ENCODE measurements around the gene SLC5A10. TPM values are rescaled to one million over a fixed set of nuclear protein-coding genes. Genes with fewer than 3 reads are reported as not detected.
"Not testable (repeated sequence)": the region's sequence is repeated elsewhere in the genome, so short reads cannot be mapped to it uniquely, and the experiment has no call there.

The SLC5A10 gene
- total RNA-seq, 2 donors from 2014 or later = not detected

- intact Hi-C loops (cut with DNase I) = no loop called here
These were observed 13.3 kb upstream of the SLC5A10 start for GRCh38 chr17:18938692-18939023.

GRCh38 chr17:18944646-18945045 is 7.3 kb upstream of the SLC5A10 start:
- intact Hi-C loops (cut with DNase I) = no loop called here
- no peak for DNase-seq (ENCODE audit: low spot score)

More at GRCh38 chr17:18938692-18939023, 13.3 kb upstream of the SLC5A10 start:
- no peak for DNase-seq (ENCODE audit: low spot score)

GRCh38 chr17:18946536-18946935 is 5.4 kb upstream of the SLC5A10 start:
- intact Hi-C loops (cut with DNase I) = no loop called here

GRCh38 chr17:18947866-18948265 is 4.1 kb upstream of the SLC5A10 start:
- intact Hi-C loops (cut with DNase I) = no loop called here
- peak; percentile 49 for DNase-seq (ENCODE audit: low spot score)

More at GRCh38 chr17:18946536-18946935, 5.4 kb upstream of the SLC5A10 start:
- no peak for DNase-seq (ENCODE audit: low spot score)

GRCh38 chr17:18948476-18949006 is 3.4 kb upstream of the SLC5A10 start:
- intact Hi-C loops (cut with DNase I) = no loop called here
- peak; percentile 55 for DNase-seq (ENCODE audit: low spot score)

- peak; percentile 60 for DNase-seq (ENCODE audit: low spot score)
- intact Hi-C loops (cut with DNase I) = no loop called here
These were observed 2.4 kb upstream of the SLC5A10 start for GRCh38 chr17:18949566-18949965.

DNA sequence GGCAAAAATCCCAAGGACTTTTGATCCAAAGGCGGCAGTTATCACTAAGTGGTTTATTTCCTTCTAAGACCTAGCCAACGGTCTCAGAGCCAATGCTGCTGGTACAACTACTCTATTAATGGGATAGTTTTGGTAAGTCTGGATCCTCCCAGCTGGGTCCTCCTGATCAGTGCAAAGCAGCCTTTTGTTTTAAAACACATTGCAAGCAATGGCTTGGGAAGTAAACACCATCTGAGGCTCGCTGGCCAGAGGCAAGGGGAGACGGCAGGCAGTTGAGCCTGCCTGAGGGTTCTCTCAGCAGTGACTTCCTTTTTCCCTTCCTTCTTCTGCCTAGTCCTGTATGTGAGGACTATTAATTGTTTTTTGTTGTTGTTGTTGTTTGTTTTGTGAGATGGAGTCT is 1.6 kb upstream of the SLC5A10 start:
- intact Hi-C loops (cut with DNase I) = no loop called here
- no peak for DNase-seq (ENCODE audit: low spot score)

DNA sequence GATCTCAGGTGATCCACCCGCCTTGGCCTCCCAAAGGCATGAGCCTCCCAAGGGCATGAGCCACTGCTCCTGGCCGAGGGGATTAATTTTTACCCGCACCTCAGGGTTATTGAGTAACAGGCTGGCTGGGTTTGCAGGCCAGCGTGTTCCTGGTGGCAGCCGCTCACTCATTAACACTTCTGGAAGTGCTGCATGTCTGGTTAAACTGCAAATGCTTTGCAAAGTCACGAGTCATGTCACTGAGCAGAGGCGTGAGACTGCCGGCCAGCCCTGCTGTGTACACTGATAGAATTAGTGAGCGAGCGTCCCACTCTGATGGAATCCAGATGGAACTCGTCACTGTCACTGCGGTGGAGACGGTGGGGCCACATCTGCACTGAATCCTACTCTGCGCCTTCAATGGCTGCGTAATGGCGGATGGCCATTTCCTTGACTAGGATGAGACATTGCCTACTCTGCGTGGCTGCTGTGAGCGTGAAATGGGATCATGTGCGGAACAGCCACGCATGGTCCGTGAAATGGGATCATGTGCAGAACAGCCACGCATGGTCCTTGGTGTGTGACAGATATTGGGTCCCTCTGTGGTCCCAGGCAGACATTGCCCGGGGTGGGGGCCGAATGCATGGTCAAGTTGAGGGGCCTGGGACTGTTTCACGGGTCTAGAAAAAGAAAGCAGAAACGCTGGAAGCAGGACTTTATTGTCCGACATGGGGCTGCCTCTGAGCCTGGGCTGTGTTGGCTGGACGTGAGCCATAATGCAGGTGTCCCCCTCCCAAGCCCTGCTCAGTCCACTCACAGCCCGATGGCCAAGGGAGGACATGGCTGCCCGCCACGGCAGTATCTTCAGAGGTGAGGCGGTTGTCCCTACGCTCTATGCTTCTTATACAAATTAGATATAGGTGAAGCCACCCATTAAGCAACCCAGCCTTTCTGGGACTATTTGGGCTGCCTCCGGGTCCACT is 740 bp upstream of the SLC5A10 start:
- peak; percentile 70 for DNase-seq (ENCODE audit: low spot score)
- intact Hi-C loops (cut with DNase I) = no loop called here

- peak; percentile 11 for DNase-seq (ENCODE audit: low spot score)
- intact Hi-C loops (cut with DNase I) = no loop called here
These were observed 1.3 kb downstream of the SLC5A10 start for GRCh38 chr17:18953231-18953728.

GRCh38 chr17:18954321-18954720 is 2.4 kb downstream of the SLC5A10 start:
- peak; percentile 61 for DNase-seq (ENCODE audit: low spot score)
- intact Hi-C loops (cut with DNase I) = no loop called here

DNA sequence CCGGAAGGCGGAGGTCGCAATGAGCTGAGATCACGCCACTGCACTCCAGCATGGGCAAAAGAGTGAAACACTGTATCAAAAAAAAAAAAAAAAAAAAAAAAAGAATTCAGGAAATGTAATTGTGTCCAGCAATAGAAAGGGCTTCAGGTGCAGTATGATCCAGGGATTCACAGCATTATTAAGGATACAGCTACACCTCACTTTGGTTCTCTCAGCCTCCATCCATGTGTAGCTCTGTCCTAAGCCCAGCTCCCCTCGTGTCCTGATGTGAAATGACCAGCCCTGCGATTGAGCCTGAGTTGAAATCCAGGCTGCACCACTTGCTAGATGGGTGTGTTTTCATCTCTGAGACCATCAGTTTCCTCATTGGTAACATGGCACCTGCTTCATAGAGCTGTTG is 3.0 kb downstream of the SLC5A10 start:
- DNase-seq (ENCODE audit: low spot score) = peak; percentile 28
- intact Hi-C loops (cut with DNase I) = no loop called here

DNA sequence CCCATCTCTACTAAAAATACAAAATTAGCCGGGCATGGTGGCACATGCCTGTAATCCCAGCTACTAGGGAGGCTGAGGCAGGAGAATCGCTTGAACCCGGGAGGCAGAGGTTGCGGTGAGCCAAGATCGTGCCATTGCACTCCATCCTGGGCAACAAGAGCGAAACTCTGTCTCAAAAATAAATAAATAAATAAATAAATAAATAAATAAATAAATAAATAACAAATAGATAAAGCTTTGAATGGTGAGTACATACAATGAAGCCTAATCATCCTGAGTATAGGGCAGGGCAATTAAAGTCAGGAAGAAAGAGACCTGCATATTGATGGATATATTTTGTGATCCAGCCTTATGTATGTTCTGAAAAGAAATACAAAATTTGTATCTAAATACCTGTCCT is 4.1 kb downstream of the SLC5A10 start:
- DNase-seq (ENCODE audit: low spot score); intact Hi-C loops (cut with DNase I): not testable (repeated sequence)

DNA sequence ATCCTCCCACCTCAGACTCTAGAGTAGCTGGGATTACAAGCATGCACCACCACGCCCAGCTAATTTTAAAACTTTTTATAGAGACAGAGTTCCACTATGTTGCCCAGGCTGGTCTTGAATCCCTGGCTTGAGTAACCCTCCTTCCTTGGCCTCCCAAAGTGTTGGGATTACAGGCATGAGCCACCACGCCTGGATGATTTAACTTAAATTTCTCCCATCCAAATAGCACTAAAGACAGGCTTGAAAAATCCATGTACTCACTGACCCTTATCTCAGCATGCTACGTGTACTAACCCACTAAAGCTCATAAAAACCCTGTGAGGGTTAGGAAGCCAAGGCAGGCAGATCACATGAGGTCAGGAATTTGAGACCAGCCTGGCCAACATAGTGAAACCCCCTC is 4.6 kb downstream of the SLC5A10 start:
- DNase-seq (ENCODE audit: low spot score) = peak; percentile 8
- intact Hi-C loops (cut with DNase I) = no loop called here

DNA sequence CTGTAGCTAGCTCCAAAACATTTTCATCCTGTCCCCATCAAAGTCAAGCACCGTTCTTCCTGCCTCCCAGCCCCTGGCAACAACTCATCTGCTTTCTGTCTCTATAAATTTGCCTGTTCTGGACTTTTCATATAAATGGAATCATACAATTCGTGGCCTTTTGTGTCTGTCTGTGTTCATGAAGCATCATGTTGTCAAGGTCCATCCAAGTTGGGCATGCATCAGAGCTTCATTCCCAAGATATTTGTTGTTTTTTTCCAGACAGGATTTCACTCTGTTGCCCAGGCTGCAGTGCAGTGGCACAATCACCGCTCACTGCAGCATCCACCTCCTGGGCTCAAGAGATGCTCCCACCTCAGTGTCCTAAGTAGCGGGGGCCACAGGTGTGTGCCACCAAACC is 5.9 kb downstream of the SLC5A10 start:
- intact Hi-C loops (cut with DNase I) = no loop called here
- peak; percentile 48 for DNase-seq (ENCODE audit: low spot score)

- intact Hi-C loops (cut with DNase I) = no loop called here
- DNase-seq (ENCODE audit: low spot score) = peak; percentile 47
These were observed 6.6 kb downstream of the SLC5A10 start for GRCh38 chr17:18958611-18959010.

- intact Hi-C loops (cut with DNase I) = no loop called here
- DNase-seq (ENCODE audit: low spot score) = no peak
These were observed 7.3 kb downstream of the SLC5A10 start for GRCh38 chr17:18959071-18959844.

DNA sequence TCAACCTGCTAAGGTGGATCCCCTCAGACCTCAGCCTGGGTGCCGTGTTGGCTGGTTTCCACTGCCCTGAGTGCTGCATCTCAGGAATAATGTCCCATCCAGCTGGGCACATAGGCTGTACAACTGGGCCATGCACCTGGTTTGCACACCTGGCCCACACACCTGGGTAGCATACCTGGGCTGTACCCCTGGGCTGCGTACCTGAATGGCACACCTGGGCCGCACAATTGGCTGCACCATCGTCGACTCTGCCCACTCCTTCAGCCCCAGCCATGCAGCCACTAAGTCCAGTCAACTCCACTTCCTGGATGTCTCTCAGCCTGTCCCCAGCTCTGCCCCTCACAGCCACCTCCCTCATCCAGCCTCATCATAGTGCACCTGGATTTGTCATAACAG is 7.9 kb downstream of the SLC5A10 start:
- intact Hi-C loops (cut with DNase I) = no loop called here
- no peak for DNase-seq (ENCODE audit: low spot score)

DNA sequence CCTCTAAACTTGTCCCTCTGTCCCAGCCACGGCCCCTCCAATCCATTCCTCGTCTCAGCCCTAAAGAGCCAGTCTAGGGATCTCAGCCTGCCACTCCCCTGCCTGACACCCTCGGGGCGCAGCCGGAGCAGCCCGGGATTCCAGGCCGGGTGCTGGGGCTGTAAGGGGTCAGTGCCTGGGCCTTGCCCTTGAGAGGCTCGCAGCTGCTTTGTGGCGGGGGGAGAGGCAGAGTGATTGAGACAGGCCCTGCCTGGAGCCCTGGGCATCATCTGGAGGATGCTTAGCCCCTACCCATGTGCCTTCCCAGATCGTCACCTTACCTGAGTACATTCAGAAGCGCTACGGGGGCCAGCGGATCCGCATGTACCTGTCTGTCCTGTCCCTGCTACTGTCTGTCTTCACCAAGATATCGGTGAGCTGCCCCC is 8.3 kb downstream of the SLC5A10 start:
- no peak for DNase-seq (ENCODE audit: low spot score)
- intact Hi-C loops (cut with DNase I) = no loop called here

DNA sequence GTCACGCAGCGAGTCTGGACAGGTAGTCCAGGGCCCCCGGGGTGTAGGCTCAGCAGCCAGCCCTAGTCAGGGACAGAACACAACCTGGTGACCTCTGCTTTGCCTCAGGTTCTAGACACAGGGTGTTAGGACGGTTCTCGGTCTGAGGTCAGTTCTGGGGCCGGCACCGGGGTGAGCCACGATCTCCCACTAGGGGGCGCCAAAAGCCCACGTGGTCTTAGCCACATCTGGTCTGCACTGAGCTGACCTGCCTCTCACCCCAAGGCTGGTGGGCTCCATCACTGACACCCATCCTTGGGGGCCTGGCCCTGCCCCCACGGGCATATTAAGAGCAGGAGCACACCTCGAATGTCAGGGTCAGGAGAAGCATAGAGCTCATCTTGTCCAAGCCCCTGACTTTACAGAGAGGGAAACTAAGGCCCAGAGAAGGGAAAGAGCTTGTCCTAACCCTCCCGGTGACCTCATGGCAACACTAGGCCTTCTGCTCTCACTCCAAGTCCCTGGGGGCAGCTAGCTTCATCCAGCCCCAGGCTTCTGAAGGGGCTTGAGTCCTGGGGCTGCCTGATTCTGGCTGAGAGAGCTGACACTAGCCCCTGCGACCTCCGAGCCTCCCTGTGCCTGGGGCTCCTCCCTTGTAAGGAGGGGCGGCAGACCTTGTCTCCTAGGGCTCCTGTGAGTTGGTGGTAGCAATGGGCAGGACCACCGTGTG is 9.0 kb downstream of the SLC5A10 start:
- peak; percentile 95 for DNase-seq (ENCODE audit: low spot score)
- intact Hi-C loops (cut with DNase I) = no loop called here
